Measurements from ENCODE around the gene KLHL29.

GRCh38 chr2:23673830-23674679 is 289.1 kb downstream of the KLHL29 start:
- no peak for TF ChIP-seq CTCF (IDR thresholded peaks at IDR 0.05; ENCODE audit: low read depth, low read length)
- no peak for TF ChIP-seq POLR2A (IDR thresholded peaks at IDR 0.05; ENCODE audit: extremely low read depth, insufficient read length)
- TF ChIP-seq MYC (IDR thresholded peaks at IDR 0.05; ENCODE audit: low read depth, low read length) = no peak
- no peak for TF ChIP-seq MAX (IDR thresholded peaks at IDR 0.05; ENCODE audit: low read depth, low read length)

All from NB4 (cell line).